H9 (cell line): ENCODE results near the gene GCK. TPM values are rescaled to one million over a fixed set of nuclear protein-coding genes. Genes with fewer than 3 reads are reported as not detected.

ENCODE experiments used
- DNase-seq: peaks from one replicate; pipeline ENCODE4 v3.0.0-alpha.2; 2017
- H2AFZ ChIP-seq: one replicate; pipeline ENCODE4 v1.6.1; 2013; ENCODE audit warnings: mild to moderate bottlenecking, low read length, control low read depth, moderate library complexity
- H2AK5ac ChIP-seq: 2 replicates; pipeline ENCODE4 v1.6.1; 2013; ENCODE audit warnings: low read length, control low read depth, mixed read lengths; ENCODE audit not compliant: insufficient read length
- H2BK120ac ChIP-seq: one replicate; pipeline ENCODE4 v1.6.1; 2013; ENCODE audit warnings: low read depth, mild to moderate bottlenecking, low read length, control low read depth, inconsistent platforms; ENCODE audit not compliant: poor library complexity, severe bottlenecking
- H2BK12ac ChIP-seq: 2 replicates; pipeline ENCODE4 v1.6.1; 2013; ENCODE audit warnings: low read length, control low read depth, mixed read lengths, low read depth; ENCODE audit not compliant: insufficient read length
- H2BK15ac ChIP-seq: 2 replicates; pipeline ENCODE4 v1.6.1; 2013; ENCODE audit warnings: low read depth, low read length, control low read depth
- H2BK20ac ChIP-seq: one replicate; pipeline ENCODE4 v1.6.1; 2013; ENCODE audit warnings: low read depth, mild to moderate bottlenecking, low read length, control low read depth, inconsistent platforms; ENCODE audit not compliant: poor library complexity, severe bottlenecking
- H2BK5ac ChIP-seq: 2 replicates; pipeline ENCODE4 v1.6.1; 2013; ENCODE audit warnings: low read length, control low read depth, mixed read lengths; ENCODE audit not compliant: insufficient read length
- H3K14ac ChIP-seq: 2 replicates; pipeline ENCODE4 v1.6.1; 2013; ENCODE audit warnings: low read length, control low read depth; ENCODE audit not compliant: insufficient read depth
- H3K18ac ChIP-seq: 2 replicates; pipeline ENCODE4 v1.6.1; 2013; ENCODE audit warnings: low read depth, mild to moderate bottlenecking, mixed read lengths, low read length, control low read depth; ENCODE audit not compliant: insufficient read length
- H3K23ac ChIP-seq: 2 replicates; pipeline ENCODE4 v1.6.1; 2013; ENCODE audit warnings: low read length, control low read depth, mixed read lengths, low read depth; ENCODE audit not compliant: insufficient read length
- H3K23me2 ChIP-seq: 2 replicates; pipeline ENCODE4 v1.6.1; 2013; ENCODE audit warnings: low read depth, mild to moderate bottlenecking, mixed read lengths, low read length, control low read depth; ENCODE audit not compliant: insufficient read length, poor library complexity, severe bottlenecking
- H3K27ac ChIP-seq: 2 replicates; pipeline ENCODE4 v1.5.1; 2013; ENCODE audit warnings: low read length, control low read depth, mixed read lengths, low read depth; ENCODE audit not compliant: insufficient read length
- H3K27me3 ChIP-seq: 2 replicates; pipeline ENCODE4 v1.6.1; 2013; ENCODE audit warnings: low read length, control low read depth, inconsistent platforms; ENCODE audit not compliant: insufficient read depth
- H3K4ac ChIP-seq: 2 replicates; pipeline ENCODE4 v1.6.1; 2013; ENCODE audit warnings: low read depth, mild to moderate bottlenecking, control low read depth, inconsistent platforms, low read length, moderate library complexity
- H3K4me1 ChIP-seq: 2 replicates; pipeline ENCODE4 v1.6.1; 2013; ENCODE audit warnings: low read length, control low read depth, inconsistent platforms; ENCODE audit not compliant: insufficient read depth
- H3K4me2 ChIP-seq: 2 replicates; pipeline ENCODE4 v1.6.1; 2013; ENCODE audit warnings: low read length, control low read depth, mixed read lengths; ENCODE audit not compliant: insufficient read length, insufficient read depth
- H3K56ac ChIP-seq: 2 replicates; pipeline ENCODE4 v1.6.1; 2013; ENCODE audit warnings: low read depth, mild to moderate bottlenecking, mixed read lengths, low read length, control low read depth; ENCODE audit not compliant: insufficient read length
- H3K79me1 ChIP-seq: 2 replicates; pipeline ENCODE4 v1.6.1; 2013; ENCODE audit warnings: low read depth, mild to moderate bottlenecking, moderate library complexity, low read length, control low read depth, inconsistent platforms; ENCODE audit not compliant: insufficient read depth, poor library complexity, severe bottlenecking
- H3K79me2 ChIP-seq: 2 replicates; pipeline ENCODE4 v1.6.1; 2013; ENCODE audit warnings: low read length, control low read depth, inconsistent platforms; ENCODE audit not compliant: insufficient read depth
- H3K9ac ChIP-seq: 2 replicates; pipeline ENCODE4 v1.6.1; 2013; ENCODE audit warnings: low read length, control low read depth, mixed read lengths; ENCODE audit not compliant: insufficient read length; ENCODE audit errors: extremely low read depth
- H3K9me3 ChIP-seq: one replicate; pipeline ENCODE4 v1.6.1; 2013; ENCODE audit warnings: low read depth, low read length, inconsistent platforms; ENCODE audit not compliant: control insufficient read depth
- H3T11ph ChIP-seq: one replicate; pipeline ENCODE4 v1.6.1; 2013; ENCODE audit warnings: mild to moderate bottlenecking, low read length, control low read depth, inconsistent platforms
- H4K20me1 ChIP-seq: one replicate; pipeline ENCODE4 v1.6.1; 2013; ENCODE audit not compliant: control insufficient read depth, insufficient read length, insufficient read depth
- H4K5ac ChIP-seq: 2 replicates; pipeline ENCODE4 v1.6.1; 2013; ENCODE audit warnings: low read depth, mild to moderate bottlenecking, mixed read lengths, low read length, control low read depth; ENCODE audit not compliant: insufficient read length
- H4K8ac ChIP-seq: replicated peaks from 2 replicates; pipeline ENCODE4 v1.6.1; 2013; ENCODE audit warnings: low read length, control low read depth, mixed read lengths, low read depth; ENCODE audit not compliant: insufficient read length
- H4K91ac ChIP-seq: 2 replicates; pipeline ENCODE4 v1.6.1; 2013; ENCODE audit warnings: low read depth, mild to moderate bottlenecking, moderate library complexity, mixed read lengths, low read length, control low read depth; ENCODE audit not compliant: insufficient read length
- H3K27ac Mint-ChIP-seq, 3 experiments: 2 replicates in 2 of 3; 3 replicates in 1 of 3; pipeline ENCODE4 v1.8.0; 2020 to 2021; ENCODE audit warnings: mixed read lengths in 3 of 3, mild to moderate bottlenecking in 1 of 3, moderate library complexity in 1 of 3
- H3K27me3 Mint-ChIP-seq: 2 replicates; pipeline ENCODE4 v1.8.0; 2021; ENCODE audit warnings: low read depth, mild to moderate bottlenecking, moderate library complexity, mixed read lengths
- H3K36me3 Mint-ChIP-seq, 3 experiments: 2 replicates in 2 of 3; 3 replicates in 1 of 3; pipeline ENCODE4 v1.8.0; 2020 to 2021; ENCODE audit warnings: low read depth in 3 of 3, mixed read lengths in 3 of 3; ENCODE audit not compliant: insufficient read depth in 1 of 3
- H3K4me1 Mint-ChIP-seq, 2 experiments: 2 replicates each; pipeline ENCODE4 v1.8.0; 2020; ENCODE audit warnings: mixed read lengths in 2 of 2
- H3K4me3 Mint-ChIP-seq, 2 experiments: 2 replicates in 1 of 2; 3 replicates in 1 of 2; pipeline ENCODE4 v1.8.0; 2020 to 2021; ENCODE audit warnings: mild to moderate bottlenecking in 2 of 2, mixed read lengths in 2 of 2, moderate library complexity in 1 of 2
- H3K9me3 Mint-ChIP-seq, 2 experiments: 2 replicates in 1 of 2; 3 replicates in 1 of 2; pipeline ENCODE4 v1.8.0; 2020; ENCODE audit warnings: mild to moderate bottlenecking in 2 of 2, mixed read lengths in 2 of 2, moderate library complexity in 1 of 2
- CTCF ChIP-seq: fragments of 200-600 bp; sonication (generic); conservative IDR thresholded peaks from 3 replicates; pipeline ENCODE4 v1.8.0; 2021; ENCODE audit warnings: antibody characterized with exemption, mild to moderate bottlenecking
- WGBS: extraction: QIAGEN DNeasy Blood & Tissue Kit; methylation state at CpG from one replicate; pipeline ENCODE4 v1.1.7; 2013; ENCODE audit warnings: missing lambda C conversion rate, low lambda C conversion rate, mixed read lengths; ENCODE audit not compliant: insufficient read length; ENCODE audit errors: extremely low coverage; 5-methylcytosine and 5-hydroxymethylcytosine counted together
- total RNA-seq: library from RNA; stranded (reverse); gene quantifications from 2 replicates; pipeline ENCODE4 v1.2.1, GENCODE V29; 2021

GCK gene
- total RNA-seq, 1 experiment from 2014 or later: 0.98 TPM

GRCh38 chr7:44191171-44191570, 1.9 kb upstream of the GCK start:
- Histone ChIP-seq H3K18ac (no peak overlapping the region), H4K91ac (no peak overlapping the region), H3K14ac (no peak overlapping the region), H3K4ac (no peak overlapping the region), H2AK5ac (no peak overlapping the region), H3K4me1 (no peaks in the 10 kb centered on the region), H3K4me2 (no peak overlapping the region), H3K79me1 (no peaks in the 10 kb centered on the region), H2BK120ac (no peak overlapping the region), H2AFZ (no peak overlapping the region), H3K79me2 (no peaks in the 10 kb centered on the region), H2BK12ac (no peak overlapping the region), H3K9me3 (no peaks in the 10 kb centered on the region), H3K27ac (no peak overlapping the region), H3K9ac (no peak overlapping the region), H3K23ac (no peak overlapping the region), H3T11ph (no peak overlapping the region), H3K23me2 (no peaks in the 10 kb centered on the region), H2BK20ac (no peak overlapping the region), H4K20me1 (no peaks in the 10 kb centered on the region), H4K5ac (no peak overlapping the region), H4K8ac (no peak overlapping the region), H2BK15ac (no peak overlapping the region), H3K27me3 (0 out of 2 replicates have a peak, but pooled peaks cover 2% of the 10 kb centered on the region), H2BK5ac (no peak overlapping the region), H3K56ac (no peak overlapping the region)
- H3K27me3 Mint-ChIP-seq: peaks cover 11% of the 10 kb centered on the region
- no peak for DNase-seq
- no peaks in the 10 kb centered on the region for H3K36me3 Mint-ChIP-seq
- peaks cover 0 to 2% of the 10 kb centered on the region in 2 experiments; a peak in 1 of 5 replicates for H3K9me3 Mint-ChIP-seq
- no peak for TF ChIP-seq CTCF
- H3K4me3 Mint-ChIP-seq: no peak overlapping the region
- peaks cover 9 to 12% of the 10 kb centered on the region in 2 experiments; a peak in 3 of 4 replicates for H3K4me1 Mint-ChIP-seq
- H3K27ac Mint-ChIP-seq: no peak overlapping the region
- WGBS: no CpG with 5 or more reads among the region's 5 CpGs
